Peyer's patch (tissue), 4 donors: ENCODE measurements around the gene AK5. TPM values are rescaled to one million over a fixed set of nuclear protein-coding genes. Genes with fewer than 3 reads are reported as not detected.
A peak's percentile ranks its signal among the peaks of the same experiment; 100 is the strongest.
"Not testable (repeated sequence)": the region's sequence is repeated elsewhere in the genome, so short reads cannot be mapped to it uniquely, and the experiment has no call there.

Experiments
- DNase-seq, 3 donors: peaks; one replicate each; pipeline ENCODE4 v3.0.0-alpha.2; 2017 to 2019
- H3K27ac ChIP-seq, 4 donors: fragments of 200-600 bp; sonication (generic); one replicate each; pipeline ENCODE4 v1.5.1; 2016 to 2019
- H3K27me3 ChIP-seq, 2 donors: fragments of 200-600 bp; sonication (generic); one replicate each; pipeline ENCODE4 v1.5.1; 2019
- H3K36me3 ChIP-seq, 3 donors: fragments of 200-600 bp; sonication (generic); one replicate each; pipeline ENCODE4 v1.5.1; 2016 to 2019
- H3K4me1 ChIP-seq, 4 donors: fragments of 200-600 bp; sonication (generic); one replicate each; pipeline ENCODE4 v1.5.1; 2016 to 2019
- H3K4me3 ChIP-seq, 4 donors: fragments of 200-600 bp; sonication (generic); 1 replicate in 3 of 4; 2 replicates in 1 of 4; pipeline ENCODE4 v1.5.1; 2016 to 2019; ENCODE audit warnings: mild to moderate bottlenecking in 1 of 4
- H3K9me3 ChIP-seq, 4 donors: fragments of 200-600 bp; sonication (generic); one replicate each; pipeline ENCODE4 v1.5.1; 2016 to 2019; ENCODE audit warnings: mild to moderate bottlenecking in 1 of 4
- POLR2A ChIP-seq, 2 donors: fragments of 450-650 bp; IDR thresholded peaks; one replicate each; pipeline ENCODE4 v1.5.1; 2017; ENCODE audit warnings: antibody characterized with exemption in 2 of 2, mild to moderate bottlenecking in 2 of 2, moderate library complexity in 2 of 2
- total RNA-seq, 4 donors: library from RNA; depleted of rRNA; stranded (reverse); fragments of >200 nt; gene quantifications; one replicate each; pipeline ENCODE4 v1.1.0, GENCODE V29; 2016
- TF ChIP-seq, protein P1 (sequence below), 6 experiments: fragments of 450-650 bp in 4 of 6; fragments of 200-600 bp in 2 of 6; sonication (generic) in 1 of 6; IDR thresholded peaks; one replicate each; pipeline ENCODE4 v1.5.1; 2017 to 2019; ENCODE audit warnings: antibody characterized with exemption in 6 of 6, mild to moderate bottlenecking in 3 of 6, moderate library complexity in 1 of 6

Gene AK5
- total RNA-seq, 4 donors from 2014 or later: 5.3 to 12.4 TPM; not detected in 2

DNA sequence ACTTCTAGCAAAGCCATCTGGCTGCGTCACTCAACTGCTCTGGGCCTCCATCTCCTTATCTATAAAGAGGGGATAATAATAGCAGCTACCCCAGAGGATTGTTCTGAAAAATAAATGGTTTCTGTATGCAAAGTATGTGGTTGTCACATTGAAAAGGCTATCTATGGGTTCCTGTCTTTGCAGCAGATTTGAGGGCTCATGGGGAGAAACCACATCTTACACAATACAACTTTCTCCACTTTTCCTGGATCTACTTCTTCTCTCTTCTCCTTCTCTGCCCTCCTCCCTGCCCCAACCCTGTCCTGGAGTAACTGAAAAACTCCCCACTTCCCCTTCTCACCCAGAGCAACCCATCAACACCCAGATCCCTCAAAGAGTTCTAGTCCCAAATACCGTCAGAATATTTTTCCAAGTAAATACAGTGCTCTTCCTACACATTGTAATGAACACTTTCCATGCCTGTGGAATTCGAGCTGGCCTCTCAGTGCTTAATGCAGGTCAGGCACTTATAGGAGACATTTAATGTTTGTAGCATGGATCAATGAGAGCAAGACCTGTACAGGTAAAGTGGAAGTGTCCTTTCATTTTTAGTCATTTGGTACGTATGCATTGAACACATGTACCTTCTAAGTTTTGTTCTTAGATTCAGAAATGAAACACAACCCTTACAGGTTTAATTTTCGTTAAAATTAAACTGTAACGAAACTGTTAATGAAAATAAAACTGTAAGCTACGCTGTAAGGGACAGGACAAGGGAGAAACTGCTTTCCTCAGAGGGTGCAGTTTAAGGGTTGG, 131.9 kb downstream of the AK5 start:
- DNase-seq: no peak
- Histone ChIP-seq H3K27me3 (no peaks in the 10 kb centered on the region), H3K4me1 (no peaks in the 10 kb centered on the region), H3K27ac (no peak overlapping the region), H3K9me3 (no peaks in the 10 kb centered on the region), H3K36me3 (no peaks in the 10 kb centered on the region), H3K4me3 (no peak overlapping the region)
- no peak for TF ChIP-seq POLR2A (IDR thresholded peaks at IDR 0.05)
- TF ChIP-seq, protein P1, sequence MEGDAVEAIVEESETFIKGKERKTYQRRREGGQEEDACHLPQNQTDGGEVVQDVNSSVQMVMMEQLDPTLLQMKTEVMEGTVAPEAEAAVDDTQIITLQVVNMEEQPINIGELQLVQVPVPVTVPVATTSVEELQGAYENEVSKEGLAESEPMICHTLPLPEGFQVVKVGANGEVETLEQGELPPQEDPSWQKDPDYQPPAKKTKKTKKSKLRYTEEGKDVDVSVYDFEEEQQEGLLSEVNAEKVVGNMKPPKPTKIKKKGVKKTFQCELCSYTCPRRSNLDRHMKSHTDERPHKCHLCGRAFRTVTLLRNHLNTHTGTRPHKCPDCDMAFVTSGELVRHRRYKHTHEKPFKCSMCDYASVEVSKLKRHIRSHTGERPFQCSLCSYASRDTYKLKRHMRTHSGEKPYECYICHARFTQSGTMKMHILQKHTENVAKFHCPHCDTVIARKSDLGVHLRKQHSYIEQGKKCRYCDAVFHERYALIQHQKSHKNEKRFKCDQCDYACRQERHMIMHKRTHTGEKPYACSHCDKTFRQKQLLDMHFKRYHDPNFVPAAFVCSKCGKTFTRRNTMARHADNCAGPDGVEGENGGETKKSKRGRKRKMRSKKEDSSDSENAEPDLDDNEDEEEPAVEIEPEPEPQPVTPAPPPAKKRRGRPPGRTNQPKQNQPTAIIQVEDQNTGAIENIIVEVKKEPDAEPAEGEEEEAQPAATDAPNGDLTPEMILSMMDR (IDR thresholded peaks at IDR 0.05): no peak

DNA sequence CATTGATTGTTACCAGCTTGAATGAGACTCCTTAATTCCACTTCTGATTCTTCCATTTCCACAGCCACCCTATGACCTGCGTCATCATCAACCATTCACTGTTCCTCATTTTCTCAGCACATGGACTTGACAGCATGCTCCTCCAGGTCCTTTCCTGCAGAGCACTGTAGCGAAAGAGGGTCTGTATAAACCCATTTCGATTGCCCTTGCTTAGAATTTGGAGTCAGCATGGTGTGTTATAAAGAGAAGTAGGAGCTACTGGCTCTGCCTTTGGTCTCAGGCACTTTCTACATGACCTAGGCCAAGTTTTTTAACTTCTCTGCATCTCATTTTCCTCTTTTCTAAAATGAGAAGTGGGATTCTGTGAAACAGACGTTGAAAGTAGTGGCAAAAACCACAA, 133.8 kb downstream of the AK5 start:
- Histone ChIP-seq H3K36me3 (no peaks in the 10 kb centered on the region), H3K27me3 (no peaks in the 10 kb centered on the region), H3K27ac (no peak overlapping the region), H3K4me3 (no peak overlapping the region), H3K4me1 (no peaks in the 10 kb centered on the region), H3K9me3 (no peaks in the 10 kb centered on the region)
- no peak for DNase-seq
- TF ChIP-seq POLR2A (IDR thresholded peaks at IDR 0.05): no peak
- TF ChIP-seq, protein P1 (IDR thresholded peaks at IDR 0.05): no peak

DNA sequence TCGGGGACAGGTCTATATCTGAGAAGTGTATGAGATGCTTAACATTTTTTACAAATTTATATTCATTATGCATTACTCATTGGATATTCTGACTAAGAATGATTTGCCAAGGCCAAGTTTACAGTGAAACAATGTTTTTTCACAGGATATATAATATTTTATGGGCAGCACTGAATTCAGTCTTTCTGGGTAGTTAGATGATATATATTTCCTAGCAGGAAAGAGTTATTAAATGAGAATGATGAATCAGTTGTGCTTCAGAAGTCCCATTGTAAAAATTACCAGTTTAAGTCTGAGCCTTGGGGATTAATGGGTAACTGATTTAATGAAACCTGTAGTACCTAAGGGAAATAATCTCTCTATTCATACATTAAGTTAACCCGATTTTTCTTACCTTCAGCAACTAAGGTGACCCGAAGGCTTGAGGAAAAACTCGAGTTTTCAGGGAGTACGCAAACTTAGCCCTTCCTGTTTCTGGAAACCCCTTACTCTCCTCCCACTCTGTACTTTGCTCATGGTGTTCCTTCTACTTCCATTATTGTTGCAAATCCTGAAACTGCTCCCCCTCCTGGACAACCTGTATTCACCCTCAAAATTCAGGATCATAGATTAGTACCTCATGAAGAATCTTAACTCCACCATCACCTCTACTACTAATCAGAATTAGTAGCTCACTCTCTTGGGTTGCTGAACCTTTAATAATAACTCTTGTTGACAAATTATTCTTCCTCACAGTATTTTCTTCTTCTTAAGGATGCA, 135.1 kb downstream of the AK5 start:
- Histone ChIP-seq H3K4me1 (no peaks in the 10 kb centered on the region), H3K27me3 (no peaks in the 10 kb centered on the region), H3K4me3 (no peak overlapping the region), H3K36me3 (no peaks in the 10 kb centered on the region), H3K27ac (no peak overlapping the region), H3K9me3 (no peaks in the 10 kb centered on the region)
- no peak for DNase-seq
- no peak for TF ChIP-seq POLR2A (IDR thresholded peaks at IDR 0.05)
- TF ChIP-seq, protein P1 (IDR thresholded peaks at IDR 0.05): peak in 3 of 6 experiments; percentile 12 to 18 (median 17)

DNA sequence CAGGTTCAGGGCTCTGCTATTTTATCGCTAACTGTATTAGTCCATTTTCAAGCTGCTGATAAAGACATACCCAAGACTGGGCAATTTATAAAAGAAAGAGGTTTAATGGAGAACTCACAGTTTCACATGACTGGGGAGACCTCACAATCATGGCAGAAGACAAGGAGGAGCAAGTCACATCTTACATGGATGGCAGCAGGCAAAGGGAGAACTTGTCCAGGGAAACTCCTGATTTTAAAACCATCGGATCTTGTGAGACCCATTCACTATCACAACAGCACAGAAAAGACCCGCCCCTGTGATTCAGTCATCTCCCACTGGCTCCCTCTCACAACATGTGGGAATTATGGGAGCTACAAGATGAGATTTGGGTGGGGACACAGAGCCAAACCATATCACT, 136.2 kb downstream of the AK5 start:
- not testable (repeated sequence) for H3K9me3 ChIP-seq, H3K4me3 ChIP-seq, H3K27me3 ChIP-seq, DNase-seq, H3K36me3 ChIP-seq, H3K4me1 ChIP-seq, H3K27ac ChIP-seq

DNA sequence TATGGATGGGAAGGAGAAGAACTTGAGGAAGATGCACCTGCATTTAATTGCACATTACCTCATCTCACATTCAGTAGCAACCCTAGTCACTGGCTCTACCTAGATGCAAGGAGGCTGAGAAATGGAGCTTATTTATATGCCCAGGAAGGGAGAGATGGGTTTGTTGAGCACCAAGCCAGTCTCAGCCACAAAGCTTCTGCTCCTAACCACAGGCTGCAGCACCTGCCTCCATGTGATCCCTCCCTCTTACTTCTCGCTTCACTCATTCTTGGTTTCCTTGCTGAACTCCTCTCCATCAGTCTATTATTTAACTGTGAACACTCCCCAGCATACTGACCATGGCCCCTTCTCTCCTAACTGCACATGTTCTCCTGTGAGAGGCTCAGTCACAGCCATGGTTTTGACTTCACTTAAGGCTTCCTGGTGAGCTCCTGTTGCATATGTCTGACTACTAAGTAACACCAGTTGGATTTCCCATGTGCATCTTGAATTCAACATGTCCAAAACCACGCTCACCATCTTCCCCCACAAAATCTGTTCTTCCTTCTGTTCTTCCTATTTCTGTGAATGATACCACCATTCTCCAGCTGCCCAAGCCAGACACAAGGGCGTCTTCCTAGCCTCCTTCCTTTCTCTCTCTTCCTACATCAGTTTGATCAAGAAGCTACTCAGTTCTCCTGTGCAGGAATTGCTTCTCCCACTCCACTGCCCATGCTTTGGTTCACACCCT, 139.8 kb downstream of the AK5 start:
- no peak overlapping the region for H3K4me3 ChIP-seq

More for the DNA sequence above, 139.8 kb downstream of the AK5 start:
- DNase-seq: no peak
- H3K36me3 ChIP-seq: no peaks in the 10 kb centered on the region
- H3K27me3 ChIP-seq: no peaks in the 10 kb centered on the region
- no peaks in the 10 kb centered on the region for H3K4me1 ChIP-seq
- H3K27ac ChIP-seq: no peak overlapping the region
- H3K9me3 ChIP-seq: no peaks in the 10 kb centered on the region
- TF ChIP-seq POLR2A (IDR thresholded peaks at IDR 0.05): no peak
- TF ChIP-seq, protein P1 (IDR thresholded peaks at IDR 0.05): no peak
